Choroid plexus epithelial cell (primary cell): Measurements from ENCODE around the gene CYP2C9.

Experiments
- DNase-seq: peaks from one replicate; pipeline ENCODE4 v3.0.0-alpha.2; 2010; ENCODE audit warnings: low read depth
- H3K4me3 ChIP-seq: 2 replicates; pipeline ENCODE4 v1.5.1; 2011; ENCODE audit warnings: low read depth, mild to moderate bottlenecking, control low read depth, low read length, moderate library complexity
- TF ChIP-seq, protein P1 (sequence below): conservative IDR thresholded peaks from 2 replicates; pipeline ENCODE4 v1.5.1; 2011; ENCODE audit warnings: low read depth, mild to moderate bottlenecking, control low read depth, inconsistent platforms, low read length, moderate library complexity

CYP2C9 gene

GRCh38 chr10:94997741-94998174 is 59.3 kb downstream of the CYP2C9 start:
- DNase-seq: no peak
- H3K4me3 ChIP-seq: no peak overlapping the region
- TF ChIP-seq, protein P1, sequence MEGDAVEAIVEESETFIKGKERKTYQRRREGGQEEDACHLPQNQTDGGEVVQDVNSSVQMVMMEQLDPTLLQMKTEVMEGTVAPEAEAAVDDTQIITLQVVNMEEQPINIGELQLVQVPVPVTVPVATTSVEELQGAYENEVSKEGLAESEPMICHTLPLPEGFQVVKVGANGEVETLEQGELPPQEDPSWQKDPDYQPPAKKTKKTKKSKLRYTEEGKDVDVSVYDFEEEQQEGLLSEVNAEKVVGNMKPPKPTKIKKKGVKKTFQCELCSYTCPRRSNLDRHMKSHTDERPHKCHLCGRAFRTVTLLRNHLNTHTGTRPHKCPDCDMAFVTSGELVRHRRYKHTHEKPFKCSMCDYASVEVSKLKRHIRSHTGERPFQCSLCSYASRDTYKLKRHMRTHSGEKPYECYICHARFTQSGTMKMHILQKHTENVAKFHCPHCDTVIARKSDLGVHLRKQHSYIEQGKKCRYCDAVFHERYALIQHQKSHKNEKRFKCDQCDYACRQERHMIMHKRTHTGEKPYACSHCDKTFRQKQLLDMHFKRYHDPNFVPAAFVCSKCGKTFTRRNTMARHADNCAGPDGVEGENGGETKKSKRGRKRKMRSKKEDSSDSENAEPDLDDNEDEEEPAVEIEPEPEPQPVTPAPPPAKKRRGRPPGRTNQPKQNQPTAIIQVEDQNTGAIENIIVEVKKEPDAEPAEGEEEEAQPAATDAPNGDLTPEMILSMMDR: no peak

DNA sequence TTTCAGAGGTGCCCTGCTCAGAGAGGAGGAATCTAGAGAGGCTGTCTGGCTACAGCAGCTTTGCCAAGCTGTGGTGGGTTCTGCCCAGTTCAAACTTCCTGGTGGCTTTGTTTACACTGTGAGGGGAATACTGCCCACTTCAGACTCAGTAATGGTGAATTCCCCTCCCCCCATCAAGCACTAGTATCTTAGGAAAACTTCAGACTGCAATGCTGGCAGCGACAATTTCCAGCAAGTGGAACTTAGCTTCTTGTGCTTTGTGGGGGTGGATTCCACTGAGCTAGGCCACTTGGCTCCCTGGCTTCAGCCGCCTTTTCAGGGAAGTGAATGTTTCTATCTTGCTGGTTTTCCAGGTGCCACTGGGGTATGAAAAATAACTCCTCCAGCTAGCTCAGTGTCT is 88.0 kb downstream of the CYP2C9 start:
- TF ChIP-seq, protein P1: no peak
- no peak for DNase-seq
- no peak overlapping the region for H3K4me3 ChIP-seq

GRCh38 chr10:95031656-95032055 is 93.2 kb downstream of the CYP2C9 start:
- DNase-seq: no peak
- TF ChIP-seq, protein P1: no peak
- no peak overlapping the region for H3K4me3 ChIP-seq

- no peak for DNase-seq
- TF ChIP-seq, protein P1: no peak
- H3K4me3 ChIP-seq: no peak overlapping the region
Observed at GRCh38 chr10:95034401-95034800, 95.9 kb downstream of the CYP2C9 start.

DNA sequence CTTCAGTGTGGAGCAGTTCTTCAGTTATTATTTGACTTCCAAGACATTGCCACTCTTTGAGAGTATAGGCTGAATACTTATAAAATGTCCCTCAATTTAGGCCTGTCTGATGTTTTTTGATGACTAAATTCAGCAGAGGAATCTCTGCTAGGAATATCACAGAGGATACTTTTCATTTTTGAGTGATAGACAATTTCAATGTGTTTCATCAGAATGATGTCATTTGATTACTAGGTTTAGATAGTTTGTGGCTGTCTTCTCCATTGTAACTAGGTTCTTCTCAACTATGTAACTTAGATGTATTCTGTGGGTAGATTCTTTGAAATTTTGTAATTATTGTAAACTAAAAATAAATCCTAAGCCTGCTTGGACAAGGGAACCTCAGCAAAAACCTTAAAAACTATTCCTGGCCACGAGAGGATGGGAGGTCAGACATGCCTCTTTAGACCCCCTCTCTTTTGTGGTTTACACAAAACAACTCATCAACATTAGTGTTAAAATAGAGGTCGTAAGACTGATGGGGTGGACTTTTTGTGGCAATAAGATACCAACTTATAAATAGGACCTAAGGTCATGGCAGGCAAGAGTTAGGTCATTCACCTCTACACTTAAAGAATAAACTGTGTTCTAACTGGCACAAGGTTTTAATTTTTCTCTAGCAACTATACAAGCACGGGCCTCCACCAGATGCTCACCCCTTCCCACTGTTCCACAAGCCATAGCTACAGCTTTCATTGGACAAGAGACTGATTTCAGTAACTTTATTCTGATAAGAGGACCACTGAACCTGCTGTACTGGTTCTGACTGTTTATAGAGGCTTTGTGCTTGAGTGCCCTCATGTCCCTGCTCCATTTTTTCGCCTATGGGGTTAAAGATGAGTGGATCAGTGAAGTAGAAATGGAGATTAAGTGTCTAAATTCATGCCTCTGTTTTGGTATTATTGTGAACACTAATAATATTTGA is 97.2 kb downstream of the CYP2C9 start:
- TF ChIP-seq, protein P1: no peak
- no peak for DNase-seq

GRCh38 chr10:95039281-95039680 is 100.8 kb downstream of the CYP2C9 start:
- TF ChIP-seq, protein P1: no peak
- H3K4me3 ChIP-seq: no peak overlapping the region
- DNase-seq: no peak

More for the DNA sequence above, 97.2 kb downstream of the CYP2C9 start:
- no peak overlapping the region for H3K4me3 ChIP-seq
